Neural cell (in vitro differentiated cells): ENCODE results near the gene SCYGR6. TPM values are rescaled to one million over a fixed set of nuclear protein-coding genes. Genes with fewer than 3 reads are reported as not detected.

ENCODE experiments used
- H2AFZ ChIP-seq: fragments of 200-600, 300-800 bp; sonication (generic), shearing (Covaris generic); 2 replicates; pipeline ENCODE4 v1.6.0; 2014; ENCODE audit warnings: low read depth, mild to moderate bottlenecking, antibody characterized with exemption, low read length, moderate library complexity
- H3F3A ChIP-seq: fragments of 200-600 bp; shearing (Covaris generic); 2 replicates; pipeline ENCODE4 v1.6.1; 2016; ENCODE audit warnings: mild to moderate bottlenecking, moderate library complexity, mixed read lengths, antibody characterized with exemption, low read length; ENCODE audit not compliant: insufficient read depth, poor library complexity, severe bottlenecking
- H3K27ac ChIP-seq: fragments of 200-600, 300-800 bp; sonication (generic), shearing (Covaris generic); 2 replicates; pipeline ENCODE4 v1.5.1; 2014; ENCODE audit warnings: mild to moderate bottlenecking, low read length, moderate library complexity
- H3K27me3 ChIP-seq: fragments of 300-800, 200-600 bp; sonication (generic), shearing (Covaris generic); 2 replicates; pipeline ENCODE4 v1.6.0; 2014; ENCODE audit warnings: mild to moderate bottlenecking, low read depth, low read length, moderate library complexity; ENCODE audit not compliant: insufficient read depth
- H3K36me3 ChIP-seq: fragments of 300-800, 200-600 bp; sonication (generic), shearing (Covaris generic); 2 replicates; pipeline ENCODE4 v1.5.1; 2014; ENCODE audit warnings: mild to moderate bottlenecking, antibody characterized with exemption, low read length, moderate library complexity; ENCODE audit not compliant: insufficient read depth
- H3K4me2 ChIP-seq: fragments of 300-800, 200-600 bp; sonication (generic), shearing (Covaris generic); 2 replicates; pipeline ENCODE4 v1.6.0; 2014; ENCODE audit warnings: mild to moderate bottlenecking, low read length
- H3K4me3 ChIP-seq: fragments of 300-800, 200-600 bp; sonication (generic), shearing (Covaris generic); 2 replicates; pipeline ENCODE4 v1.5.1; 2014; ENCODE audit warnings: mild to moderate bottlenecking, low read length, moderate library complexity
- H3K79me2 ChIP-seq: fragments of 200-600 bp; shearing (Covaris generic); replicated peaks from 2 replicates; pipeline ENCODE4 v1.6.0; 2014; ENCODE audit warnings: mild to moderate bottlenecking, low read length, moderate library complexity; ENCODE audit not compliant: insufficient read depth
- H3K9ac ChIP-seq: fragments of 300-800, 200-600 bp; sonication (generic), shearing (Covaris generic); 2 replicates; pipeline ENCODE4 v1.6.1; 2016; ENCODE audit warnings: mild to moderate bottlenecking, low read length, mixed read lengths
- H3K9me2 ChIP-seq: fragments of 200-600 bp; shearing (Covaris generic); 2 replicates; pipeline ENCODE4 v1.6.1; 2016; ENCODE audit warnings: mild to moderate bottlenecking, low read length, mixed read lengths; ENCODE audit not compliant: insufficient read depth
- H3K9me3 ChIP-seq: fragments of 200-600, 300-800 bp; sonication (generic), shearing (Covaris generic); 2 replicates; pipeline ENCODE4 v1.6.1; 2016; ENCODE audit warnings: mild to moderate bottlenecking, mixed run types, low read length, moderate library complexity, mixed read lengths
- H4K20me1 ChIP-seq: fragments of 200-600 bp; shearing (Covaris generic); 2 replicates; pipeline ENCODE4 v1.6.1; 2016; ENCODE audit warnings: mild to moderate bottlenecking, mixed run types; ENCODE audit not compliant: insufficient read depth
- EP300 ChIP-seq: fragments of 450-650 bp; conservative IDR thresholded peaks from 2 replicates; pipeline ENCODE4 v1.6.1; 2014; ENCODE audit warnings: antibody characterized with exemption, mild to moderate bottlenecking, moderate library complexity; ENCODE audit not compliant: poor library complexity, severe bottlenecking
- EZH2 ChIP-seq: fragments of 200-600, 300-800 bp; shearing (Covaris generic), sonication (generic); IDR thresholded peaks from 2 replicates; pipeline ENCODE4 v1.6.1; 2014; ENCODE audit warnings: antibody characterized with exemption, low read length, borderline replicate concordance, mild to moderate bottlenecking; ENCODE audit not compliant: insufficient read depth, poor library complexity, severe bottlenecking
- MXI1 ChIP-seq: fragments of 450-650 bp; conservative IDR thresholded peaks from 2 replicates; pipeline ENCODE4 v1.6.1; 2014; ENCODE audit warnings: antibody characterized with exemption, mild to moderate bottlenecking; ENCODE audit not compliant: poor library complexity, severe bottlenecking
- POLR2AphosphoS5 ChIP-seq: IDR thresholded peaks from 2 replicates; pipeline ENCODE4 v1.6.1; 2012
- RAD21 ChIP-seq: fragments of 450-650 bp; conservative IDR thresholded peaks from 2 replicates; pipeline ENCODE4 v1.6.1; 2014; ENCODE audit warnings: antibody characterized with exemption, mild to moderate bottlenecking, moderate library complexity
- SMC3 ChIP-seq: fragments of 450-650 bp; conservative IDR thresholded peaks from 2 replicates; pipeline ENCODE4 v1.6.1; 2014; ENCODE audit warnings: antibody characterized with exemption, mild to moderate bottlenecking, moderate library complexity; ENCODE audit not compliant: poor library complexity
- TAF1 ChIP-seq: IDR thresholded peaks from 2 replicates; pipeline ENCODE4 v1.6.1; 2012; ENCODE audit warnings: low read depth
- polyA plus RNA-seq: library from polyadenylated mRNA; depleted of rRNA; stranded (reverse); fragments of >200 nt; gene quantifications from 2 replicates; pipeline ENCODE4 v1.2.3, GENCODE V29; 2014
- small RNA-seq, 3 experiments: library from RNA; depleted of rRNA; stranded (forward); fragments of <200 nt; gene quantifications; one replicate each; pipeline ENCODE3, GENCODE V24; 2012
- TF ChIP-seq, protein P1 (sequence below): fragments of 450-650 bp; IDR thresholded peaks from 2 replicates; pipeline ENCODE4 v1.5.1; 2014; ENCODE audit warnings: antibody characterized with exemption, mild to moderate bottlenecking, moderate library complexity; ENCODE audit not compliant: poor library complexity, severe bottlenecking

The SCYGR6 gene
- polyA plus RNA-seq, 1 donor from 2014 or later, result not detected

- Histone ChIP-seq H3K9me3 (no peaks in the 10 kb centered on the region), H3K4me2 (no peak overlapping the region), H3K27me3 (no peaks in the 10 kb centered on the region), H3K79me2 (no peaks in the 10 kb centered on the region), H3F3A (no peaks in the 10 kb centered on the region), H3K27ac (no peak overlapping the region), H3K9me2 (no peaks in the 10 kb centered on the region), H3K9ac (no peak overlapping the region), H2AFZ (no peak overlapping the region), H3K36me3 (no peaks in the 10 kb centered on the region), H4K20me1 (no peaks in the 10 kb centered on the region), H3K4me3 (no peak overlapping the region)
- no peak for TF ChIP-seq SMC3
- no peak for TF ChIP-seq RAD21
- no peak for TF ChIP-seq POLR2AphosphoS5
- no peak for TF ChIP-seq TAF1
- TF ChIP-seq, protein P1, sequence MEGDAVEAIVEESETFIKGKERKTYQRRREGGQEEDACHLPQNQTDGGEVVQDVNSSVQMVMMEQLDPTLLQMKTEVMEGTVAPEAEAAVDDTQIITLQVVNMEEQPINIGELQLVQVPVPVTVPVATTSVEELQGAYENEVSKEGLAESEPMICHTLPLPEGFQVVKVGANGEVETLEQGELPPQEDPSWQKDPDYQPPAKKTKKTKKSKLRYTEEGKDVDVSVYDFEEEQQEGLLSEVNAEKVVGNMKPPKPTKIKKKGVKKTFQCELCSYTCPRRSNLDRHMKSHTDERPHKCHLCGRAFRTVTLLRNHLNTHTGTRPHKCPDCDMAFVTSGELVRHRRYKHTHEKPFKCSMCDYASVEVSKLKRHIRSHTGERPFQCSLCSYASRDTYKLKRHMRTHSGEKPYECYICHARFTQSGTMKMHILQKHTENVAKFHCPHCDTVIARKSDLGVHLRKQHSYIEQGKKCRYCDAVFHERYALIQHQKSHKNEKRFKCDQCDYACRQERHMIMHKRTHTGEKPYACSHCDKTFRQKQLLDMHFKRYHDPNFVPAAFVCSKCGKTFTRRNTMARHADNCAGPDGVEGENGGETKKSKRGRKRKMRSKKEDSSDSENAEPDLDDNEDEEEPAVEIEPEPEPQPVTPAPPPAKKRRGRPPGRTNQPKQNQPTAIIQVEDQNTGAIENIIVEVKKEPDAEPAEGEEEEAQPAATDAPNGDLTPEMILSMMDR, result no peak
- TF ChIP-seq EZH2, result no peak
- TF ChIP-seq MXI1, result no peak
- no peak for TF ChIP-seq EP300
These were observed 50.1 kb downstream of the SCYGR6 start for GRCh38 chr2:227674485-227674884.

Small RNAs within 50 kb of the gene (small RNA-seq; reads per million reads assigned to genes)
- gene RNA5SP121, result 0 to 0.24 (median 0.03) reads per million in 3 experiments

Other genes with a start within 250 kb of the SCYGR6 start
- gene SCYGR2, start 125.9 kb downstream of the SCYGR6 start, polyA plus RNA-seq, result not detected in 2 replicates
- gene SCYGR3, start 109.9 kb downstream of the SCYGR6 start, polyA plus RNA-seq, result not detected in 2 replicates
- gene SCYGR4, start 107.3 kb downstream of the SCYGR6 start, polyA plus RNA-seq, result not detected in 2 replicates
- not detected in 2 replicates for gene SCYGR5, start 58.0 kb downstream of the SCYGR6 start, polyA plus RNA-seq
- gene SLC19A3, start 6.7 kb downstream of the SCYGR6 start, polyA plus RNA-seq, result 2.0 and 2.9 TPM in 2 replicates
- gene SCYGR7, start 3.6 kb upstream of the SCYGR6 start, polyA plus RNA-seq, result not detected in 2 replicates
- gene SCYGR8, start 21.1 kb upstream of the SCYGR6 start, polyA plus RNA-seq, result not detected in 2 replicates
- not detected in 2 replicates for gene CCL20, start 89.1 kb upstream of the SCYGR6 start, polyA plus RNA-seq
- gene DAW1, start 146.9 kb upstream of the SCYGR6 start, polyA plus RNA-seq, result 1.5 and 3.8 TPM in 2 replicates